ENCODE data around the gene HEPHL1.

The HEPHL1 gene

GRCh38 chr11:94024547-94024946 is 3.4 kb downstream of the HEPHL1 start:
- TF ChIP-seq YY1 (IDR thresholded peaks at IDR 0.05; ENCODE audit: insufficient read depth, insufficient read length) (no peak), ZNF274 (IDR thresholded peaks at IDR 0.05; ENCODE audit: low read depth, low read length) (no peak), SUZ12 (IDR thresholded peaks at IDR 0.05; ENCODE audit: extremely low read depth, insufficient read depth, insufficient read length) (no peak)
- Histone ChIP-seq H3K4me3 (ENCODE audit: insufficient read length, low read depth) (no peak overlapping the region), H3K36me3 (ENCODE audit: insufficient read depth, insufficient read length, low read length) (no peaks in the 10 kb centered on the region), H3K27me3 (ENCODE audit: insufficient read depth, insufficient read length) (no peaks in the 10 kb centered on the region), H3K9ac (ENCODE audit: insufficient read length, low read depth) (no peak overlapping the region), H3K9me3 (ENCODE audit: insufficient read depth, low read length) (0 out of 2 replicates have a peak, but pooled peaks cover 10% of the 10 kb centered on the region), H3K4me1 (ENCODE audit: insufficient read depth, insufficient read length) (no peaks in the 10 kb centered on the region)
- no peak for DNase-seq (ENCODE audit: low read depth, low spot score)

GRCh38 chr11:94025690-94026394 is 4.7 kb downstream of the HEPHL1 start:
- no peaks in the 10 kb centered on the region for H3K36me3 ChIP-seq (ENCODE audit: insufficient read depth, insufficient read length, low read length)
- H3K9ac ChIP-seq (ENCODE audit: insufficient read length, low read depth): no peak overlapping the region
- no peak for TF ChIP-seq SUZ12 (IDR thresholded peaks at IDR 0.05; ENCODE audit: extremely low read depth, insufficient read depth, insufficient read length)
- no peak for TF ChIP-seq ZNF274 (IDR thresholded peaks at IDR 0.05; ENCODE audit: low read depth, low read length)
- no peak for TF ChIP-seq YY1 (IDR thresholded peaks at IDR 0.05; ENCODE audit: insufficient read depth, insufficient read length)
- H3K4me1 ChIP-seq (ENCODE audit: insufficient read depth, insufficient read length): no peaks in the 10 kb centered on the region
- H3K9me3 ChIP-seq (ENCODE audit: insufficient read depth, low read length): 0 out of 2 replicates have a peak, but pooled peaks cover 10% of the 10 kb centered on the region
- H3K4me3 ChIP-seq (ENCODE audit: insufficient read length, low read depth): no peak overlapping the region
- DNase-seq (ENCODE audit: low read depth, low spot score): no peak
- H3K27me3 ChIP-seq (ENCODE audit: insufficient read depth, insufficient read length): no peaks in the 10 kb centered on the region

- no peak for DNase-seq (ENCODE audit: low read depth, low spot score)
- no peak for TF ChIP-seq YY1 (IDR thresholded peaks at IDR 0.05; ENCODE audit: insufficient read depth, insufficient read length)
- no peak for TF ChIP-seq ZNF274 (IDR thresholded peaks at IDR 0.05; ENCODE audit: low read depth, low read length)
- TF ChIP-seq SUZ12 (IDR thresholded peaks at IDR 0.05; ENCODE audit: extremely low read depth, insufficient read depth, insufficient read length): no peak
- H3K9ac ChIP-seq (ENCODE audit: insufficient read length, low read depth): no peak overlapping the region
These were observed 6.1 kb downstream of the HEPHL1 start for GRCh38 chr11:94027210-94027609.

GRCh38 chr11:94028436-94028835 is 7.3 kb downstream of the HEPHL1 start:
- 0 out of 2 replicates have a peak, but pooled peaks cover 10% of the 10 kb centered on the region for H3K9me3 ChIP-seq (ENCODE audit: insufficient read depth, low read length)
- DNase-seq (ENCODE audit: low read depth, low spot score): no peak
- TF ChIP-seq SUZ12 (IDR thresholded peaks at IDR 0.05; ENCODE audit: extremely low read depth, insufficient read depth, insufficient read length): no peak

More at GRCh38 chr11:94027210-94027609, 6.1 kb downstream of the HEPHL1 start:
- Histone ChIP-seq H3K4me3 (ENCODE audit: insufficient read length, low read depth) (no peak overlapping the region), H3K27me3 (ENCODE audit: insufficient read depth, insufficient read length) (no peaks in the 10 kb centered on the region), H3K4me1 (ENCODE audit: insufficient read depth, insufficient read length) (no peaks in the 10 kb centered on the region), H3K36me3 (ENCODE audit: insufficient read depth, insufficient read length, low read length) (no peaks in the 10 kb centered on the region), H3K9me3 (ENCODE audit: insufficient read depth, low read length) (0 out of 2 replicates have a peak, but pooled peaks cover 10% of the 10 kb centered on the region)

GRCh38 chr11:94030059-94030458 is 8.9 kb downstream of the HEPHL1 start:
- Histone ChIP-seq H3K27me3 (ENCODE audit: insufficient read depth, insufficient read length) (no peaks in the 10 kb centered on the region), H3K9ac (ENCODE audit: insufficient read length, low read depth) (no peak overlapping the region), H3K36me3 (ENCODE audit: insufficient read depth, insufficient read length, low read length) (no peaks in the 10 kb centered on the region), H3K4me3 (ENCODE audit: insufficient read length, low read depth) (no peak overlapping the region), H3K4me1 (ENCODE audit: insufficient read depth, insufficient read length) (no peaks in the 10 kb centered on the region), H3K9me3 (ENCODE audit: insufficient read depth, low read length) (0 out of 2 replicates have a peak, but pooled peaks cover 10% of the 10 kb centered on the region)
- no peak for DNase-seq (ENCODE audit: low read depth, low spot score)
- TF ChIP-seq YY1 (IDR thresholded peaks at IDR 0.05; ENCODE audit: insufficient read depth, insufficient read length) (no peak), SUZ12 (IDR thresholded peaks at IDR 0.05; ENCODE audit: extremely low read depth, insufficient read depth, insufficient read length) (no peak), ZNF274 (IDR thresholded peaks at IDR 0.05; ENCODE audit: low read depth, low read length) (no peak)

More at GRCh38 chr11:94028436-94028835, 7.3 kb downstream of the HEPHL1 start:
- Histone ChIP-seq H3K4me3 (ENCODE audit: insufficient read length, low read depth) (no peak overlapping the region), H3K27me3 (ENCODE audit: insufficient read depth, insufficient read length) (no peaks in the 10 kb centered on the region), H3K9ac (ENCODE audit: insufficient read length, low read depth) (no peak overlapping the region), H3K36me3 (ENCODE audit: insufficient read depth, insufficient read length, low read length) (no peaks in the 10 kb centered on the region), H3K4me1 (ENCODE audit: insufficient read depth, insufficient read length) (no peaks in the 10 kb centered on the region)

- H3K4me1 ChIP-seq (ENCODE audit: insufficient read depth, insufficient read length): no peaks in the 10 kb centered on the region
- 0 out of 2 replicates have a peak, but pooled peaks cover 11% of the 10 kb centered on the region for H3K9me3 ChIP-seq (ENCODE audit: insufficient read depth, low read length)
- no peak overlapping the region for H3K9ac ChIP-seq (ENCODE audit: insufficient read length, low read depth)
- no peak overlapping the region for H3K4me3 ChIP-seq (ENCODE audit: insufficient read length, low read depth)
- H3K36me3 ChIP-seq (ENCODE audit: insufficient read depth, insufficient read length, low read length): no peaks in the 10 kb centered on the region
- TF ChIP-seq SUZ12 (IDR thresholded peaks at IDR 0.05; ENCODE audit: extremely low read depth, insufficient read depth, insufficient read length) (no peak), YY1 (IDR thresholded peaks at IDR 0.05; ENCODE audit: insufficient read depth, insufficient read length) (no peak), ZNF274 (IDR thresholded peaks at IDR 0.05; ENCODE audit: low read depth, low read length) (no peak)
- DNase-seq (ENCODE audit: low read depth, low spot score): no peak
- H3K27me3 ChIP-seq (ENCODE audit: insufficient read depth, insufficient read length): no peaks in the 10 kb centered on the region
These were observed 10.5 kb downstream of the HEPHL1 start for GRCh38 chr11:94031625-94032024.

- Histone ChIP-seq H3K36me3 (ENCODE audit: insufficient read depth, insufficient read length, low read length) (no peaks in the 10 kb centered on the region), H3K27me3 (ENCODE audit: insufficient read depth, insufficient read length) (no peaks in the 10 kb centered on the region), H3K4me3 (ENCODE audit: insufficient read length, low read depth) (no peak overlapping the region), H3K9me3 (ENCODE audit: insufficient read depth, low read length) (0 out of 2 replicates have a peak, but pooled peaks cover 7% of the 10 kb centered on the region), H3K4me1 (ENCODE audit: insufficient read depth, insufficient read length) (no peaks in the 10 kb centered on the region), H3K9ac (ENCODE audit: insufficient read length, low read depth) (no peak overlapping the region)
- TF ChIP-seq YY1 (IDR thresholded peaks at IDR 0.05; ENCODE audit: insufficient read depth, insufficient read length): no peak
- no peak for TF ChIP-seq SUZ12 (IDR thresholded peaks at IDR 0.05; ENCODE audit: extremely low read depth, insufficient read depth, insufficient read length)
- TF ChIP-seq ZNF274 (IDR thresholded peaks at IDR 0.05; ENCODE audit: low read depth, low read length): no peak
- no peak for DNase-seq (ENCODE audit: low read depth, low spot score)
These were observed 10.9 kb downstream of the HEPHL1 start for GRCh38 chr11:94032066-94032465.
